ENCODE results near the gene CALCOCO1. TPM values are rescaled to one million over a fixed set of nuclear protein-coding genes. Genes with fewer than 3 reads are reported as not detected.

CALCOCO1 gene
- total and polyA plus RNA-seq, 10 of the 15 experiments (the other 5 are each of a cell fraction or from before 2014, with no cell fraction given) = 2.8 to 55.9 (median 13.7) TPM

- peak; percentile 40; the same call in 1 of the 2 replicates for TF ChIP-seq MTA2 (IDR thresholded peaks at IDR 0.05; ENCODE audit: low read depth)
- peak; percentile 90 for TF ChIP-seq BMI1 (IDR thresholded peaks at IDR 0.05; ENCODE audit: borderline replicate concordance)
- 0 out of 2 replicates have a peak, but pooled peaks have one; percentile 32 for TF ChIP-seq TAF1 (IDR thresholded peaks at IDR 0.05; ENCODE audit: borderline replicate concordance, low read depth, low read length)
- TF ChIP-seq ATF7 (IDR thresholded peaks at IDR 0.05; ENCODE audit: low read depth) = peak; percentile 64
- TF ChIP-seq ZNF207 (IDR thresholded peaks at IDR 0.05; ENCODE audit: borderline replicate concordance) = peak; percentile 49; the same call in 1 of the 2 replicates
- 0 out of 2 replicates have a peak, but pooled peaks have one; percentile 45 for TF ChIP-seq IKZF1 (conservative IDR thresholded peaks at IDR 0.05)
- TF ChIP-seq SIX5 (IDR thresholded peaks at IDR 0.05; ENCODE audit: low read depth, low read length, severe bottlenecking) = no peak
- TF ChIP-seq ZBTB40 (IDR thresholded peaks at IDR 0.05; ENCODE audit: borderline replicate concordance) = peak; percentile 47; the same call in 1 of the 2 replicates
- 0 out of 2 replicates have a peak, but pooled peaks have one; percentile 43 for TF ChIP-seq GATAD2B (conservative IDR thresholded peaks at IDR 0.05; ENCODE audit: low read depth)
- no peak for TF ChIP-seq NR2C2 (IDR thresholded peaks at IDR 0.05; ENCODE audit: borderline replicate concordance, control insufficient read depth, insufficient read length, low read depth)
- peak; percentile 18; the same call in 1 of the 2 replicates for TF ChIP-seq NBN (IDR thresholded peaks at IDR 0.05)
- no peak for TF ChIP-seq JUND (IDR thresholded peaks at IDR 0.05; ENCODE audit: low read depth, low read length)
- peak; percentile 67 for TF ChIP-seq RAD21 (IDR thresholded peaks at IDR 0.05; ENCODE audit: insufficient read depth, low read depth, low read length)
- TF ChIP-seq IKZF2 (IDR thresholded peaks at IDR 0.05) = peak in 1 of 2 experiments; percentile 27; a peak in 1 of 4 replicates
- TF ChIP-seq CTCF (IDR thresholded peaks at IDR 0.05 in 2 of 3, conservative IDR thresholded peaks at IDR 0.05 in 1 of 3; ENCODE audit: control insufficient read depth in 2 of 3, extremely low read depth in 1 of 3, insufficient read depth in 1 of 3, low read depth in 3 of 3, low read length in 3 of 3) = peak; percentile 96 to 99 (median 98); a peak in 5 of 6 replicates
- TF ChIP-seq SMC3 (IDR thresholded peaks at IDR 0.05; ENCODE audit: borderline replicate concordance, low read length) = peak; percentile 46; the same call in 1 of the 2 replicates
- TF ChIP-seq PKNOX1 (IDR thresholded peaks at IDR 0.05) = peak; percentile 91
- TF ChIP-seq KDM1A (IDR thresholded peaks at IDR 0.05; ENCODE audit: borderline replicate concordance) = no peak
- TF ChIP-seq STAT3 (IDR thresholded peaks at IDR 0.05; ENCODE audit: low read depth, low read length) = no peak
- 0 out of 2 replicates have a peak, but pooled peaks have one; percentile 26 for TF ChIP-seq STAT1 (conservative IDR thresholded peaks at IDR 0.05)
Measured at GRCh38 chr12:53757101-53757770, 30.0 kb upstream of the CALCOCO1 start (continued).

All from GM12878 (cell line).